HG02610 (cell line): ENCODE data around the gene ARHGEF33.
"Not testable (repeated sequence)": the region's sequence is repeated elsewhere in the genome, so short reads cannot be mapped to it uniquely, and the experiment has no call there.

Source experiments
- ATAC-seq: cut with Tn5 transposase; IDR thresholded peaks from one replicate; pipeline ENCODE4 v1.9.1; 2021; ENCODE audit warnings: mild to moderate bottlenecking, moderate library complexity; ENCODE audit not compliant: unreplicated experiment

ARHGEF33 gene

DNA sequence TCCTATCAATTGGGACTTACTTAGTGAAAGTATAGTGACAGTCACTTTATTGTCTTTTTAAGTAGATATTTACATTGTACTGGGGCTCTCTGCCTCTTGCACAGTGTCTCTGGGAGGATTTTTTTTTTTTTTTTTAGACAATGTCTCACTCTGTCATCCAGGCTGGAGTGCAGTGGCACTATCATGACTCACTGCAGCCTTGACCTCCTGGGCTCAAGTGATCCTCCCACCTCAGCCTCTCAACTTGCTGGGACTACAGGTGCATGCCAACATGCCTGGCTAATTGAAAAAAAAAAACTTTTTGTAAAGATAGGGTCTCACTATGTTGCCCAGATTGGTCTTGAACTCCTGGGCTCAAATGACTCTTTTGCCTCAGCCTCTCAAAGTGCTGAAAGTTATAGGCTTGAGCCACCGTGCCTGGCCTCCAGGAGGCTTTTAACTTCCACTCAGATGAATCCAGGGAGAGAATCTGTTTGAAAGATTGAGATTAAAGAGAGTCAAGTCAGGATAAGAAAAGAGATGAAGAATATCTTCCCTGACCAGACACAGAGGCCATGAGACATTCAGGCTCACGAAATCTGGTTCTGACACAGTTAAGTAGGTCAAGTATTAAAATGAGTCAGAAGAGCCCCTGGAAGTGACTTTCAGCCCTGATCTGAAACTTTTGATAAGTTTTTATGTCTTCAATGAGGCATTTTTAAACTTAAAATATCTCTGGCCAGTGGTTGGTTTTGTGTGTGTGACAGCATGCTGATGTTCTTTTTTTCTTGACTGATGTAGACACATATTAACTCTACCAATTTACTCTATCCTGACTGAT, 18.3 kb downstream of the ARHGEF33 start:
- ATAC-seq, result peak; percentile 95

DNA sequence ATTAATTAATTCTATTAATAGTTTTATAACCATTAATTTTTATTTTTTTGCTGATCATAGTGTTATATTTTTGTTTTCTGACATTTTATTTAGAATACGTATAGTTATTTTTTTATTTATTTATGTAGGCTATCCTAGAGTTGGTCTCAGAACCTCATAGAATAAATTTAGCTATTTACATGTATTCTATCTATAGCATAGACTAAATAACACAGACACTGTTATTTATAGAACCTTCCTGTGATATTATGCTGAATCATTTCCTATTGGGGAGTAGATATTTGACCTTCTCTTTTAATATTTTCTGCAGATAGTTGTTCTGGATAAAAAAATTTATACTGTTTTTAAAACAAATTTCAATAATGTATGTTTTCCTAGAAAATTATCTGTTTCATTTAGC, 20.2 kb downstream of the ARHGEF33 start:
- no peak for ATAC-seq

DNA sequence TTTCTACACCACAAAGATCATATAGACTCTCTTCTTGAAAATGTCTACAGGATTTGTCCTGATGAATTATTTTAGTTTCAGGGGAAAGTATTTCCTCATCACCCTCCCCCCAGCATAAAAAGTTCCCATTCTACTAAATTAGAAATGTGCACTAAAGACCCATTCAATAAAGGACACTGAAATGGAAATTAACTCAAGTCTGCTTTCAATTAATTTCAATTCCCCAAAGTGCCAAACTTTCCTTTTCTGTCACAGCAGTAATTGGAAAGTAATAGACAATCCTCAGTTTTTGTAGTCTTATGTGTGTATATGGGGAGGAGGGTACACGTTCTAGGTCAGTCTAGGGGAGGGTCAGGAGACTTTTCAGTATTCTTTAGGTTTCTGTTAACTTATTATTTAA, 21.5 kb downstream of the ARHGEF33 start:
- ATAC-seq, result no peak

DNA sequence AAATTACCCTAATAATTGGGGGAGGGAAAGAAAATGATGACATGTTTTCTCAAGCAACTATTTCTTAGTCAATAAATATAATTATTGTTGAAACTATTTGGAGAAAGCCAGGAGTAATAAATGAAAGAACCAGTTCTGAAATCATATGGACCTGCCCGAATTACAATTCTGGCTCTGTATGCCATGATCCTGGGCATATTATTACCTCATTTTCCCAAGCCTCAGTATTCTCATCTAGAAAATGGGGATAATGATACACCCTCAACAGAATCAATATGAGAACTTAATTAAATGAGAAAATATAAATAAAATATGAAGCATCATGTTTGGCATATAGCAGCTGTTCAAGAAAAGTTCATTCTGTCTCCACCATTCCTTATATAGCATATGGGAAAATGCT, 22.9 kb downstream of the ARHGEF33 start:
- ATAC-seq, result no peak

DNA sequence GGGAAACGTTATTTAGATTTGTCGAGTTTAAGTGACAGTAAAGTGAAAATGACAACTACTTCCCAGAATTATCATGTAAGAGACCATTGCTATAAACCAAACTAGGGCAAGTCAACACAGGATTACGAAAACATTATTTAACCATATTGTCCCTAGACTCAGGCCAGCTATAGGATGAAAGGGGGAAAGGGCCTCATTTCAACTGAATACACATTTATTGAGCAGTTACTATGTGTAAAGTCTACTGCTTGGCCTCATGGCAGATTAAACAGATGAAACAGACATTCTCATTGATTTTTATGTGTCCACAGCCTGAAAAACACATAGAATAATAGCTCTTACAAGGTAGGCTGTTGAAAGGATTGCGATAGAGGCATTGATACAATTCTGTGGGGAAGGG, 32.7 kb downstream of the ARHGEF33 start:
- no peak for ATAC-seq

DNA sequence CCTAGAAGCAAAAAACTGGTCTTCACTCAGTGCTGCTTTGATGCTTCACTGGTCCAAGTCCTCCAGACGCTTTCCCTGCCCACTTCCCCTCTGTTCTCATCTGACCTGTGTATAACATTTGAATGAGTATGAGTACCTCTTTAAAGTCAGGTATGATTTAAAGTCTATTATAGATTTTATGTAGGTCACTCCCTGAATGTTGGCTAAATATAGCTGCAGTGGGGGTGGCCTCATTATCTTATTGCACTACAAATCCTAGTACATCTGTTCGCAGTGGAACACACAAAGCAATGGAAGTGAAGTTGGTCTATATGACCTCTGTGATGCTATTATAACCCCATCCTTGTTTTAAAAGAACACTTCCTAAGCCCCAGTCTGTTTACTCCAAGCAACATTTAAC, 33.2 kb downstream of the ARHGEF33 start:
- no peak for ATAC-seq

DNA sequence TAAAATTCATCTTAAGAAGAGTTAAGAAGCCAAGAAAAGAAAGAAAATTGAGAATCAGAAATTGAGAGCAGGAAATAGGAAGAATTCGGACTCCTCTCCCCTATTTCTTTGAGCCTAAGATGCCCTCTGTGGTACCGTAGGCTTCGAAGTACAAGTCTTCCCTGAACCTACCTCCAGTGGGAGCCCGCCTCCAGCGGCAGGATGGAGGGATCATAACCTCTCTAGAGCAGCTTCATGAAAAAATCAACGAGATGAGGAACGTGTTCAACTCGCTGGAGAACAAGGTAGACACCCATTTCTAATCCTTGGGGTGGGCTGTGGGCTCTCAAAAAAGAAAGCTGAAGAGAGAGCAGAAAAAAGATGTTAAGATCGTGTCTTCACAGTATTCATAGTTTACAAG, 36.3 kb downstream of the ARHGEF33 start:
- no peak for ATAC-seq

DNA sequence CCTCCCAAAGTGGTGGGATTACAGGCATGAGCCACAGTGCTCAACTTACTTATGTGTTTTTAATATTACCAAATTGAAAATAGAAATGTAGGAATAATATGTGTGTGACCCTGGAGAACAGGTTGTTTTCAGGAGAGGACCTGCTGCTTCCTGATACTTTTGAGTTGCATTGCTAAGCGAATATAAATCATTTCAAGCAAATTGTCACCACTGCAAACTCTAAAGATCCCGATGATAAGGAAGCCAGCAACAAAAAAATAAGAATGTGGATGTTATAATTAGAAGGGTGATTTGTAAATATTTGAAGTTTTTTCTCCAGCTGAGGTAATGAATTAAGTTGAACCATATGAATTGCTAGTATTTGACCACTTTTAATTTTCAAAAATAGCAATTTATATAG, 40.9 kb downstream of the ARHGEF33 start:
- no peak for ATAC-seq

DNA sequence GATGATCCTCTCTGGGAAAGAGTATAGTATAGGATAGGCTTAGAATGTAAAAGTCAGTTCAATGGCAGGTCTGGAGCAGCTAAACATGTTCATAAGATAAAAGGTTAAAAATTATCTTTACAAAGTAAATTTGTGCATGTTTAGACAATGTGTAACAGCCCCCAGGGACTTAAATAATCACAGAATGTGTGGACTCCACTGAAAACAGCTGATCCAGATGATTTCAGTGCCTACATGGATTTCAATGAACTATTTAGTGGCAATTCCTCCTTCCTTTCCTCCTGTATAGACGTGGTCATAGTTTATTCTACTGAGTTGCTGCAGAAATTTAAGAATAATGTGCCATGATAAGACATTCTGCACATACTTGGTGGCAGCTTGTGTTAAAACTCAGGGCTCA, 42.9 kb downstream of the ARHGEF33 start:
- no peak for ATAC-seq

DNA sequence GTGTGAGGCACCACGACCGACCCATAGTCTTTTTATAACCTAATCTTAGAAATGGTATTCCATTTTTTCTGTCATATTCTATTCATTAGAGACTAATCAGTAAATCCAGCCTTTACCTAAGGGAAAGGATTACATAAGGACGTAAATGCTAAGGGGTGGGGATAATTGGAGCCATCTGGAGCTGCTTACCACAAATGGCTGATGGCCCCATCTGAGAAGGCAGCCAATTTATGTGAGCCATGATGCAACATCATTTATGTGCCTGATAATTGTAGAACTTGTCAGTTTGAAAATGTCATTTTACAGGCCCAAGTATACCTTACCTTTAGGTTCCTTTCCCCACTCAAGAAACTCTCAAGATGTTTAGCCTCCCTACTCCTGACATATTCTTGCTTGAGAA, 44.0 kb downstream of the ARHGEF33 start:
- ATAC-seq, result no peak

DNA sequence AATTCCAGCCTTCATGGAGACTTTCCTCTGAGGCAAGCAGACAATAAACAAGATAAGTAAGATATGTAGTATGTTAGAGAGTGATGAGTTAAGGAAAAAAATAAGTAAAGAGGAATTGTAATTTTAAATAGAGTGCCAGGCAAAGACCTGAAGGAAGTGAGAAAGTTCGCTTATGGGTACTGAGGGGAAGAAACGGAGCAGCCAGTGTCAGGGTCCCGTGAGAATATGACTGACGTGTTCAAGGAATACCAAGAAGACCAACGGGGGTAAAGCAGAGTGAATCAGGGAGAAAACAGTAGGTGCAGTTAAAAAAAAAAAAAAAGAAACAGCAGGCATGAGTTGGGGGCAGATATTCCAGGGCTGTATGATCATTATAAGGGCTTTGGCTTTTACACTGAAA, 45.1 kb downstream of the ARHGEF33 start:
- ATAC-seq, result no peak

DNA sequence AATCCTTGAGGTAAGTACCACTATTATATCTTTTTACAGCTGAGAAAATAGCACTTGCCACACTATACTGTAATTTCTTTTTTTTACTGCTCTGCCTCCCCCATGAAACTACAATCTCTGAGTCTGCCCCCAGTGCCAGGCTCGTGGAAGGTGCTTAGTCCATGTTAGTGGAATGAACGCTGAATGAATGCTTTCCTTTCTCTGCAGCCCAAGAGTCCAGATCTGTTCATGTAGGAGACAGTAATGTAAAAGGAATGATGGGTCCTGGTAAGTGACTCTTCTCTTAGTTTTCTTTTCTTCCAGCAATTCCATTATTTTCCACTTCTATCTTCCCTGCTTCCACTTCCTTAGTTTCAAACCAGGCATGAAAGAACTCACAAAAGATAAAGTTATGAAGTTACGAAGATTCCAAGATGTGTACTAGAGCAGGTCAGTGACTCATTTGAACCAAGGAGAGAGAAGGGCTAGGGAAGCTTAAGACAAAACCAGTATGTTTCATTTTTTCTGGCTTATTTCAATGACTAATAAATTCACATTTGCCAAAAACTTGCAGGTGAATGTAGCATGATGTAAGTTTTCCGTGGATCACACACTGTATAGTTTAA, 46.0 kb downstream of the ARHGEF33 start:
- ATAC-seq, result no peak

DNA sequence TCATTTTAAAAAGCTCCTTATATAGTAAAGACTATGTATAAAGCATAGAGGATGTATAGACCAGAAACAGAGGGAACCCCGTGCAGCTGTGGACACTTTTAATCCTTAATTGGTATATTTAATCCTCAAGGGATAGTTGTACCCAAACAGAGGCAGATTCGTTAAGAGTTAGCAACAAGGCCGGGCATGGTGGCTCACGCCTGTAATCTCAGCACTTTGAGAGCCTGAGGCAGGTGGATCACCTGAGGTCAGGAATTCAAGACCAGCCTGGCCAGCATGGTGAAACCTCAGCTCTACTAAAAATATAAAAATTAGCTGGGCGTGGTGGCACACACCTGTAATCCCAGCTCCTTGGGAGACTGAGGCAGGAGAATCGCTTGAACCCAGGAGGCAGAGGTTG, 46.8 kb downstream of the ARHGEF33 start:
- ATAC-seq, result not testable (repeated sequence)

DNA sequence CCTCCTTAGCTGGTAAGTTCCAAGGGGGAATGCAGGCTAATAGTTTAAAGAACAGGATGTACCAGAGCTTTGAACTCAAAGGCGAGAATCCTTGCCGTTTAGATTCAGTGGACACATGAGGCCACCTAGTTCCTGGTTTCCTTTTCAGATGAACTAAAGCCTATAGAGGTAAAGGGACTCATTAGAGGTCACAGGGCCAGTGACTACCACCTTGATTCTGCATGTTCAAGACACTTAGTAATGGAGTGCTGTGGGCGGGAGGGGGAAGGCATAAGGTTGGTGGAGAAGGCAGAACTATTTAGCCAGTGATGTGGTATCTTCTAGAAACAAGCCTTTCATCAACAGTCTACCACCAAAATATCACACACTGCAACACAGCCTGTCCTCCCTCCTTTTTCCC, 47.9 kb downstream of the ARHGEF33 start:
- no peak for ATAC-seq

DNA sequence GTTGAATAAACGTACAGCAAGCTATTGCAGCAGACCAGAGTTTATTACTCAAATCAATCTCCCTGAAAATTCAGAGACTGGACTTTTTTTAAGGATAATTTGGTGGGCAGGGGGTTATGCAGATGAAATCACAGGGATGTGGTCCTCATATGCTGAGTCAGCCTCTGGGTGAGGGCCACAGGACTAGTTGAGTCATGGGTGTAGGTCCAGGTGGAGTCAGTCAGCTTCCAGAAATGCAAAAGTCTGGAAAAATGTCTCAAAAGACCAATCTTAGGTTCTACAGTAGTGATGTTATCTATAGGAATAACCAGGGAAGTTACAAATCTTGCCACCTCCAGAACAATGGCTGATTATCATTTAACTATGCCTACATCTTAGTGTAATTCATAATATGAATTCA, 51.1 kb downstream of the ARHGEF33 start:
- no peak for ATAC-seq

DNA sequence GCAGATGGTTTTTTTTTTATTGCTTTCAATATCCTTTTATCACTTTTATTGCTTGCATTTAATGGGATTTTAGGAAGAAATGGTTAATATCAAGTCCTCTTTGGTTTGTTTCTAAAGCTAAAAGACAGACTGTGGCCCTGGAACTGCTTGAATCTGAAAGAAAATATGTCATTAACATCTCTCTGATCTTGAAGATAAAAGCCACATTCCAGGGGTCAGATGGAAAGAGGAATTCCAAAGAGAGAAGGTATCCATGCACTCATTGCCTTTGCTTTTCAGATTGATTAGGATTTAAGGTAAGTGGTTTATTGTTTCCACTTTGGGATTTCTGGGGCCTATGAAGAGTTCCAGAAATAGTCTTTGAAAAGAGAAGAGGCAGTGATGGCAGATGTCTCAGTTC, 54.1 kb downstream of the ARHGEF33 start:
- no peak for ATAC-seq

DNA sequence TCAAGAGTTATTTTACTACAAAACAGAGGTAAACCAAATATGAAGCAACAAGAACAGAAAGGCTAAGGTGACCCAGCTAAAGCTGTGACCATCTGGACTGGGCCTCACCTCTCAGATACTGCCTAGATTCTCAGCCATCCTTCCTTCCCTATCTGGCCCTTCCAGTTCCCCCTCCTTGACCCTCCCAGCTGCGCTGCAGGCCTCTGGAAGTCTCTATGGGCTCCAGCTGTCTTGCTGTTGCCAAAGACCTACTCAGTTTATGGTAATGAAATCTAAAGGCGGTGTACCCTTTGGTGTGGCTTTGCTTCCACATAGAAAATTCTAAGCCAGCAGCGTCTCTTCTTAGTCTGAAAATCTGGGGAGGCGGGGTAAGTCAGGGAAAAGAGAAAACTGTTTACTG, 55.7 kb downstream of the ARHGEF33 start:
- ATAC-seq, result no peak

DNA sequence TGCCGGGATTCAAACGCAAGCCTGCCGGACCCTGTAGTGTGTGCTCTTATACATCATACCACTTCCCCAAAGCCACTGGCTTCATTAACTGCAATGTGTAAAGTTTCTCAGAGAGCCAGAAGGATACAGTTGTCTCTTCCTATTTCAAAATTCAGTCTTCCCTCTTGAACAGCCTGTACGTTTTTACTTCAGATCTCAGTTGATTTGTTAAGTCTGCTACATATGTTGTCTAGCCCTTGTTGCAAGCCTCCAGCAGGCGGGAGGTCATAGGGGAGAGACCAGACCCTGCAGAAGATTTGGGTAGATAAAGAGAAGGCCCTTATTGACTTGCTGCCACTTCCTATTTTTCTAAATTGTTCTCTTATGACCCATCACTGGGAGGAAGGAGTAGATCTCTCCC, 56.2 kb downstream of the ARHGEF33 start:
- ATAC-seq, result no peak

DNA sequence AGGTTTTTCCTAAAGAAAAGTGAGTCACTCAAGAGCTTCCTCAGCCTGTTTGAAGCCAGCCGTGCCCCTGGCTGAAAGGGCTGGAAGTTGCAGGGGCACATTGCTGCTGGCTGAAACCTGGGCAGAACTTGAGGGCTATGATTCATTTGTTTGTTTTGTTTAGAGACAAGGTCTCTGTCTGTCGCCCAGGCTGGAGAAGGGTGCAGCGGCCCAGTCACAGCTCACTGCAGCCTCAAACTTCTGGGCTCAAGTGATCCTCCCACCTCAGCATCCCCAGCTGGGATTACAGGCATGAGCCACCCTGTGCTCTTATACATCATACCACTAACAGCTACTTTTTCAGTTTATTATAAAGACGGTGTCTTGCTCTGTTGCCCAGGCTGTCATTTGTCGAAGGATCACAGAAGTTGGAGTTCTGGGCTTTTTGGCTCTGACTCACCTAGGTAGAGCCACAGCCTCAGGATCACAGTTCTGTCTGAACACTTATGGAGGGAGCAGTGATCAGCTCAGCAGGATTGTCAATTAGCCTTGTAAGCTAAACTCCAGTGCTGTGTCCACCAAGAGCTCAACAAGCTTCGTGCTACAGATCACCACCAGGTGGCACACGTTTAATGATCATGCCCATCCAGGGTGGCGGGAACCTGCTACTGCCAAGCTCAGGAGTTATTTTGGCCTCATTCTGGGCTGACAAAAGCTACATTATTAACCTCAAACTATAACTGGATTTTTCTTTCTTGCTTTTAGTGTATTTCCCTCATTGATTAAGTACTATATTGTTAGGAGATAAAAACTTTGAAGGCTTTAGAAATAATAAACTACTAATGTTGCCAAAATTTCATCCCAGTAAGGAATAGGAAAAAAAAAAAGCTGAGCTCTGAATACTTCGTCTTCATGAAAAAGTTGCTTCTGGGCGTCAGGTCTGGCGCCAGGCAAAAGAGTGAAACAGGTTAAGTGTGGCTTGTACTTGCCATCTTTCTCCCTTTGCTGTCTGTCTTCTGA, 57.9 kb downstream of the ARHGEF33 start:
- peak; percentile 77 for ATAC-seq

DNA sequence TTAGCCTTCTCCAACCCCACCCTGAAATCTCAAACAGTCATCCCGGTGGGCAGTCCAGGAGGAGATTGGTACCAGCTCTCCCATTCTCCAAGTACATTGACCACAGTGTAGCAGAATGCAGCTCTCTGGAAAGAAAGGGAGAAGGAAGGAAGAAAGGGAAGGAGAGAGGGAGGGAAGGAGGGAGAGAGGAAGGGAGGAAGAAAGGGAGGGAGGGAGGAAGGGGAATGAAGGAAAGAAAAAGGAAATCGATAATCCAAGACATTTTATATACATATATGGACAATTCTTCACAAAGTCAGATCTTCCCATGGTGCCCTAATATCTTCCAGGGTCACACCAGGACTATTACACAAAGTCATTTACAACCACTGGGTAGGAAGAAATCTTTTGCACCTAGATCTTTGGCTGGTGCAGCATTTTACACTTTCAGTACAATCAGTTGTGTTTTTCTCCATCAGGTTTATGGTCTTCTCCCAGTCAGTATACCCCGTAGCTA, 58.8 kb downstream of the ARHGEF33 start:
- no peak for ATAC-seq

DNA sequence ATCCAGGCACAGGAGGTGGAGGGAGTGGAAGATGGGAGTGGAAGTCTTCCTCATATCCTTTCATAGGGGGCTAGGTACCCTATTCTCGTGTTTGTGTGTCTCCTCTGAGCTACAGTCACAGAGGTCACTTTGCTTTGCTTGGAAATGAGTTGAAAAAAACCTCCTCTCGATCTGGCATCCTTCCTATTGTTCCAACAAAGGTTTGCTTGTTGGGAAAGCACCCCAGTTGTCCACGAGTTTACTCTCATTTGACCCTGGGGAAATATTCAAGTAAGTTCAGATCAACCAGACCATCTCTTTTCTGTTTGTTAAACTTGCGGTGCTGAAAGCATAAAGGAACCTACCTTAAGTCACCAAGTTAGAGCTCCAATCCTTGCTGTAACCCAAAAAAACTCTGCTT, 59.3 kb downstream of the ARHGEF33 start:
- ATAC-seq, result no peak
